GM12891 (cell line): ENCODE results near the gene ESYT2.

Experiments used
- PAX5 ChIP-seq: IDR thresholded peaks from 2 replicates; pipeline ENCODE4 v1.6.1; 2011; ENCODE audit warnings: low read length, moderate library complexity, mild to moderate bottlenecking; ENCODE audit not compliant: insufficient read depth, severe bottlenecking
- POLR2A ChIP-seq: IDR thresholded peaks from 2 replicates; pipeline ENCODE4 v1.6.1; 2011; ENCODE audit warnings: low read depth, low read length, control low read depth
- POLR2AphosphoS5 ChIP-seq: IDR thresholded peaks from 2 replicates; pipeline ENCODE4 v1.6.1; 2011; ENCODE audit warnings: low read depth, low read length, control low read depth
- POU2F2 ChIP-seq: IDR thresholded peaks from 2 replicates; pipeline ENCODE4 v1.6.1; 2011; ENCODE audit warnings: low read depth, mild to moderate bottlenecking, control low read depth, low read length, moderate library complexity
- SPI1 ChIP-seq: IDR thresholded peaks from 2 replicates; pipeline ENCODE4 v1.6.1; 2011; ENCODE audit warnings: low read depth, low read length, control low read depth
- TAF1 ChIP-seq: IDR thresholded peaks from 2 replicates; pipeline ENCODE4 v1.6.1; 2011; ENCODE audit warnings: low read depth, low read length, control low read depth

GRCh38 chr7:158763454-158764033 is 65.8 kb downstream of the ESYT2 start:
- TF ChIP-seq POLR2A (no peak), POLR2AphosphoS5 (no peak), TAF1 (no peak), SPI1 (no peak), PAX5 (no peak), POU2F2 (no peak)
